Fibroblast of villous mesenchyme (primary cell): Measurements from ENCODE around the gene STX3. TPM values are rescaled to one million over a fixed set of nuclear protein-coding genes. Genes with fewer than 3 reads are reported as not detected.

Experiments
- DNase-seq: peaks from one replicate; pipeline ENCODE4 v3.0.0-alpha.2; 2010; ENCODE audit warnings: low read depth
- H3K4me3 ChIP-seq: 2 replicates; pipeline ENCODE4 v1.5.1; 2011; ENCODE audit warnings: low read depth, mild to moderate bottlenecking, low read length
- total RNA-seq: library from RNA; depleted of rRNA; stranded (reverse); fragments of >200 nt; gene quantifications from 2 replicates; pipeline ENCODE4 v1.2.3, GENCODE V29; 2012
- TF ChIP-seq, protein P1 (sequence below): IDR thresholded peaks from 2 replicates; pipeline ENCODE4 v1.5.1; 2012; ENCODE audit warnings: low read depth, mild to moderate bottlenecking, low read length; ENCODE audit not compliant: insufficient read depth

Gene STX3
- total RNA-seq, 1 donor = 33.7 TPM

DNA sequence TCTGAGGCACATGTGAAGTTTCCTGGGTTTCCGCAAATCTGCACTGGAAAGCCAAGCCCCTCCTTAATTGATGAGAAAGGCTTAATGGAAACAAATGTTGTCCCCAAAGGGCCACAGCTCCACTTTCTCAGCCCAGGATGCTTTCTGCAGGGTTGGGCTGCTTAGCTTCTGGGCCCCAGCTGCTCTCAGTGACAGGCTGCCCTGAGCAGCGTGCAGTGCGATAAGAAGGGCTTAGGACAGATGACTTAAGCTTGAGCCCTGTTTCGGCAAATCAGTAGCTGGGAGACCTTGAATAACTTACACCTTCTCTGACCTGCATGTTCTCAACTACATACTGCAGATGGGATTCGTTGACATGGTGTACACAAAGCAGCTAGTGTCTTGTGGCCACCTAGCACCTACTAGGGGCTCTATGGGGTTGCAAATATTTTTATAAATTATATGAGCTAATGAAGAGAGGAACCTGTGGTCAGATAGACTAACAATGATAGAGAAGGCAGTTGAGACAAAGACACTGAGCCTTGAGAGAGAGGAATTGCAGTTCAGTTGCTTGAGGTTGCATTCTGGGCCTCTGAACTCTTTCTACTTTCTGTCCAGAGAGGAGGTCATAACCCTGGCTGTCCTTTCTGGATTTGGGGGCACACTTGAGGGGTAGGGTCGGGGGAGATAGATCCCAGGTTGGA, 11.5 kb downstream of the STX3 start:
- H3K4me3 ChIP-seq = no peak overlapping the region
- no peak for DNase-seq
- TF ChIP-seq, protein P1, sequence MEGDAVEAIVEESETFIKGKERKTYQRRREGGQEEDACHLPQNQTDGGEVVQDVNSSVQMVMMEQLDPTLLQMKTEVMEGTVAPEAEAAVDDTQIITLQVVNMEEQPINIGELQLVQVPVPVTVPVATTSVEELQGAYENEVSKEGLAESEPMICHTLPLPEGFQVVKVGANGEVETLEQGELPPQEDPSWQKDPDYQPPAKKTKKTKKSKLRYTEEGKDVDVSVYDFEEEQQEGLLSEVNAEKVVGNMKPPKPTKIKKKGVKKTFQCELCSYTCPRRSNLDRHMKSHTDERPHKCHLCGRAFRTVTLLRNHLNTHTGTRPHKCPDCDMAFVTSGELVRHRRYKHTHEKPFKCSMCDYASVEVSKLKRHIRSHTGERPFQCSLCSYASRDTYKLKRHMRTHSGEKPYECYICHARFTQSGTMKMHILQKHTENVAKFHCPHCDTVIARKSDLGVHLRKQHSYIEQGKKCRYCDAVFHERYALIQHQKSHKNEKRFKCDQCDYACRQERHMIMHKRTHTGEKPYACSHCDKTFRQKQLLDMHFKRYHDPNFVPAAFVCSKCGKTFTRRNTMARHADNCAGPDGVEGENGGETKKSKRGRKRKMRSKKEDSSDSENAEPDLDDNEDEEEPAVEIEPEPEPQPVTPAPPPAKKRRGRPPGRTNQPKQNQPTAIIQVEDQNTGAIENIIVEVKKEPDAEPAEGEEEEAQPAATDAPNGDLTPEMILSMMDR = no peak

DNA sequence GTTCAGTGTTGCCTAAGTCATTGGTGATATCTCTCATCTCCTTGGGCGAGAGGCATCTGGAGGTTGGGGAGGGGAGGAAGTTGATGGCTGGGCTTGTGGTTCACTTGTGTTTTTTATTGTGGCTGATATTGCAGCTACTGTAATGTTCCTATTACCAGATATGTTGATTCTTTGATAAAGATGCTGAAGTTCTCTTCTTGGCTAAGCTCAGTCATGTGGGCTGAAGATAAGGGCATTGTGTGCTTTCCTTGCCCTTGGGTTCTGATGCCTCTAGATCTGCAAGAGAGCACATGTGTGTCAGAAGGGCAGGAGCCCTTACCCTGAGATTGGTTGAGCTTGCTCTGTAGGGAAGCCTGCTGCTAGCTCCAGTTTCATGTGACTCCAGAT, 12.0 kb downstream of the STX3 start:
- TF ChIP-seq, protein P1 = no peak
- DNase-seq = peak; percentile 33
- H3K4me3 ChIP-seq = no peak overlapping the region

DNA sequence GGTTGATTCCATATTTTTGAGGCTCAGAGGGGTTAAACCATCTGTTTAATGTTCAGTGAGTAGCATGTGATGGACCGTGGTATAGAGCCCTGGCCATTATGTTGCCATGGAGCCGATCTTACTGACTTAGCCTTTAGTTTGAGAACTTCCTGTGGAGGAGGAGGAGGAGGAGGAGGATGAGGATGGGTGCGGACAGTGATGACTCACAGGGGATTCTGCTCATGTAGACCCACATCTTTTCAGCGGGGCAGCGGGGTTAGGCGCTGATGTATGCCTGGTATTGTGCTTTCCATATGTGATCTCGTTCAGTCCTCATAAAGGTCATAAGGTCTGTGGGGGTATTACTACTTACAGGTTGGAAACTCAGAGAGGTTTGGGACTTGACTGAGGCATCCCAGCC, 13.9 kb downstream of the STX3 start:
- H3K4me3 ChIP-seq = no peak overlapping the region
- DNase-seq = peak; percentile 6
- TF ChIP-seq, protein P1 = no peak

DNA sequence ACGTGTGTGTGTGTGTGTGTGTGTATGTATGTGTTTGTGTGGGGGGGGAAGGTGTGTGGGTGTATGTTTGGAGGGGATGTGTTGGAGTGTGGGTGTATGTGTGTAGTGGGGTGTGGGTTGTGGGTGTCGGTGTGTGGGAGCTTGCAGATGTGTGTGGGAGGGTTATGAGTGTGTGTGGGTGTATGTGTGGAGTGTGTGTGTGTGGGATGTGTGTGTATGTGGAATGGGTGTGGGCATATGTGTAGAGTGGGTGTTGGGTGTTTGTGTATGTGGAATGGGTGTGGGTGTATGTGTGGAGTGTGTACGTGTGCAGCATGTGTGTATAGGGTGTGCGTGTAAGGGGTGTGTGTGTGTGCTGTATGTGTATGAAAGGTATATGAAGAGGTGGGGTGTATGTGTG, 14.7 kb downstream of the STX3 start:
- no peak for DNase-seq
- TF ChIP-seq, protein P1 = no peak
- no peak overlapping the region for H3K4me3 ChIP-seq

DNA sequence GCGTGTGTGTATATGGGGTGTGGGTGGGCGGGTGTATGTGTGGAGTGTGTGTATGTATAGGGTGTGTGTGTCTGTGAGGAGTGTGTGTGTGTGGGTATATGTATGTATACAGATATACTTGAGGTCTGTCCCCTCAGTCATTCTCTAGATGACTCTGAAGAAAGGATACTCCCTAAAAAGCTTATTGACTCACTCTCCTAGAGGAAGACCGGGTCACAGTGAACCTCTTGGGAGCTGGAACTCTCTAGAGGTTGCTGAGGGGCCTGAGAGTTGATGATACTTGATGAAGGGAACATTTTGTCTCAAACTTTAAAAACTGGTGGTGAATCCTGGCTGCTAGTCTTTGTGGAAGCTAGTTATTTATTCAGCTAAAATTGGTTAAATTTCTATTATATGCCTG, 15.1 kb downstream of the STX3 start:
- no peak for DNase-seq
- no peak overlapping the region for H3K4me3 ChIP-seq
- TF ChIP-seq, protein P1 = no peak

DNA sequence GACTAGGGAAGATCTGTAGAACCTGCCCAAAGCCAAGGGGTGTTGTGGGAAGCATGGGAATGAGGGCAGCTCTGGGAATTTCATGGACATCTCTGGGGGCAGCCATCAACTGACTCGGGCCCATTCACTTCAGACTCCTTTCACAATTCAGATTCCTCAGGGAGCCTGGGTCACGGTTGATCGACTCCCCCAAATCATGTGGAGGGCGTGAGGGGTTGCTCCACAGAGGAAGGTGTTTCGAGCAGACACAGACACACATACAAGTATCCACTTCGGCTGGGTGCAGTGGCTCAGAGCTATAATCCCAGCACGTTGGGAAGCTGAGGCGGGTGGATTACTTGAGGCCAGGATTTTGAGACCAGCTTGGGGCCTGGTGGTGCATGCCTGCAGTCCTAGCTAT, 15.7 kb downstream of the STX3 start:
- no peak overlapping the region for H3K4me3 ChIP-seq
- DNase-seq = no peak
- TF ChIP-seq, protein P1 = no peak

DNA sequence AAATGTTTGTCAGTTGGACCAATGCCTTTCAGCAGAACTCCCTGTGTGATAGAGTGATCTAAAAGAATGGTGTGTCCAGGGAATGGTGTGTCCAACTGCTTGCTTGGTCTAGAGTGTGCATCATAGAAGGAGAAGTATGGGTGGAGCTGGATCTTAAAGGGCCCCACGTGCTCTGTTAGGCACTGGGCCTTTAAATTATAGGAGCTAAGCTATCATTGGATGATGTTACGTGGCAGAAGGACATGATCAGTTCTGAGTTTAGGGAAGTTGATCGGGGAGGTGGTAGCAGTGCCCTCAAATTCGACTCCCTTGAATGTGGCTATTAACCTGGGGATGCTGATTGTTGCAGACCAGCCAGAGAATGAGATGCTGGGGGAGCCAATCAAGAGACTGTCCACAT, 16.4 kb downstream of the STX3 start:
- H3K4me3 ChIP-seq = no peak overlapping the region
- no peak for DNase-seq
- TF ChIP-seq, protein P1 = no peak
